Ishikawa (cell line): ENCODE data around the gene CLK3.

Experiments used
- CREB1 ChIP-seq: IDR thresholded peaks from 2 replicates; pipeline ENCODE4 v1.6.1; 2012; ENCODE audit warnings: low read depth
- EP300 ChIP-seq: IDR thresholded peaks from 2 replicates; pipeline ENCODE4 v1.6.1; 2012; ENCODE audit warnings: borderline replicate concordance
- TAF1 ChIP-seq: IDR thresholded peaks from 2 replicates; pipeline ENCODE4 v1.6.1; 2012; ENCODE audit warnings: low read depth, mild to moderate bottlenecking
- TF ChIP-seq, protein P1 (sequence below): IDR thresholded peaks from 2 replicates; pipeline ENCODE4 v1.6.1; 2012; ENCODE audit warnings: low read depth, mild to moderate bottlenecking

DNA sequence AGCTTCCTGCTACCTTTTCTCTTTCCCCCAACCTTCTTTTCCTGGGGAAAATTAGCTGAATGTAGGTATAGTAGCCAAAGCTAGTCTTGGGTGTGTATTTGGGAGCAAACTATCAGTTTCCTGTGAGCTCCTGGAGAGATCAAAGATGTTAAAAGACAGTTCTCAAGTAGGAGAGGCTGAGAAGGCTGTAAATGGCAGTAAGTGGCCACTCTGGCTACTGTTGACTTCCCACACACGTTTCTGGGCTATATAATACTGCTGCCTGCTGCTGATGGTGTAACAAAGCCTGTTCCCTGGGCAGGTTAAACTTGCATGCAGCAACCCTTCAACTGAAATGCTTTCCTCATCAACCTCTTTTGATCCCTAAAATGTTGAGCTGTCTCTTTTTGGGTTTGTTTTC lies 47.0 kb upstream of the CLK3 start:
- TF ChIP-seq, protein P1, sequence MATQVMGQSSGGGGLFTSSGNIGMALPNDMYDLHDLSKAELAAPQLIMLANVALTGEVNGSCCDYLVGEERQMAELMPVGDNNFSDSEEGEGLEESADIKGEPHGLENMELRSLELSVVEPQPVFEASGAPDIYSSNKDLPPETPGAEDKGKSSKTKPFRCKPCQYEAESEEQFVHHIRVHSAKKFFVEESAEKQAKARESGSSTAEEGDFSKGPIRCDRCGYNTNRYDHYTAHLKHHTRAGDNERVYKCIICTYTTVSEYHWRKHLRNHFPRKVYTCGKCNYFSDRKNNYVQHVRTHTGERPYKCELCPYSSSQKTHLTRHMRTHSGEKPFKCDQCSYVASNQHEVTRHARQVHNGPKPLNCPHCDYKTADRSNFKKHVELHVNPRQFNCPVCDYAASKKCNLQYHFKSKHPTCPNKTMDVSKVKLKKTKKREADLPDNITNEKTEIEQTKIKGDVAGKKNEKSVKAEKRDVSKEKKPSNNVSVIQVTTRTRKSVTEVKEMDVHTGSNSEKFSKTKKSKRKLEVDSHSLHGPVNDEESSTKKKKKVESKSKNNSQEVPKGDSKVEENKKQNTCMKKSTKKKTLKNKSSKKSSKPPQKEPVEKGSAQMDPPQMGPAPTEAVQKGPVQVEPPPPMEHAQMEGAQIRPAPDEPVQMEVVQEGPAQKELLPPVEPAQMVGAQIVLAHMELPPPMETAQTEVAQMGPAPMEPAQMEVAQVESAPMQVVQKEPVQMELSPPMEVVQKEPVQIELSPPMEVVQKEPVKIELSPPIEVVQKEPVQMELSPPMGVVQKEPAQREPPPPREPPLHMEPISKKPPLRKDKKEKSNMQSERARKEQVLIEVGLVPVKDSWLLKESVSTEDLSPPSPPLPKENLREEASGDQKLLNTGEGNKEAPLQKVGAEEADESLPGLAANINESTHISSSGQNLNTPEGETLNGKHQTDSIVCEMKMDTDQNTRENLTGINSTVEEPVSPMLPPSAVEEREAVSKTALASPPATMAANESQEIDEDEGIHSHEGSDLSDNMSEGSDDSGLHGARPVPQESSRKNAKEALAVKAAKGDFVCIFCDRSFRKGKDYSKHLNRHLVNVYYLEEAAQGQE = no peak
- TF ChIP-seq EP300 = no peak
- no peak for TF ChIP-seq CREB1
- TF ChIP-seq TAF1 = no peak
